HCT116 (cell line): ENCODE results near the gene SH3YL1. TPM values are rescaled to one million over a fixed set of nuclear protein-coding genes. Genes with fewer than 3 reads are reported as not detected.

ENCODE experiments used
- ATAC-seq: fragments of 200-7000 bp; cut with Tn5 transposase; 2 replicates; pipeline ENCODE4 v1.9.1; 2020; ENCODE audit warnings: mild to moderate bottlenecking, moderate library complexity
- BruUV-seq: library from RNA; stranded (reverse); fragments of 400-500 nt; replicated peaks from 2 replicates; lab custom pipeline; 2021; lab: Mats Ljungman, UMichigan
- CTCF ChIA-PET: fragments of 300-600 bp; sonication (Branson Sonifier 250); formaldehyde crosslinking; loops from one replicate; lab custom pipeline; 2021; ENCODE audit warnings: antibody characterized with exemption; lab: Charles Lee
- POLR2A ChIA-PET: fragments of 300-600, 350-600 bp; sonication (Branson Sonifier 250); formaldehyde crosslinking; loops from one replicate; lab custom pipeline; 2021; ENCODE audit warnings: antibody characterized with exemption; lab: Charles Lee
- RAD21 ChIA-PET, 2 experiments: fragments of 300-600 bp; sonication (Branson Sonifier 250); formaldehyde crosslinking; loops; one replicate each; lab custom pipeline; 2023; ENCODE audit warnings: low total read pairs in 2 of 2; ENCODE audit not compliant: uncharacterized antibody in 2 of 2, unreplicated experiment in 2 of 2, low non-redundant PET in 1 of 2; lab: Charles Lee
- DNase-seq: peaks from one replicate; pipeline ENCODE4 v3.0.0-alpha.2; 2010; ENCODE audit warnings: low read depth, low spot score
- H2AFZ ChIP-seq: fragments of 200-600 bp; shearing (Covaris generic), sonication (generic); 2 replicates; pipeline ENCODE4 v1.6.1; 2017; ENCODE audit warnings: low read depth, mixed run types, mixed read lengths, antibody characterized with exemption, low read length; ENCODE audit not compliant: poor library complexity, severe bottlenecking
- H3K27ac ChIP-seq: 2 replicates; pipeline ENCODE4 v1.5.1; 2012; ENCODE audit warnings: low read depth, low read length
- H3K27me3 ChIP-seq: fragments of 200-600 bp; sonication (generic); 2 replicates; pipeline ENCODE4 v1.6.1; 2016; ENCODE audit warnings: mixed run types, low read length, mixed read lengths; ENCODE audit not compliant: insufficient read depth
- H3K36me3 ChIP-seq, 2 experiments: fragments of 200-500 bp in 1 of 2; fragments of 200-600 bp in 1 of 2; sonication (Bioruptor generic) in 1 of 2; sonication (generic) in 1 of 2; 2 replicates each; pipeline versions ENCODE4 v1.5.1 to v1.6.1; 2014 to 2016; ENCODE audit warnings: low read length in 2 of 2, inconsistent platforms in 1 of 2, mixed read lengths in 1 of 2, mixed run types in 1 of 2; ENCODE audit not compliant: insufficient read depth in 2 of 2, control insufficient read depth in 1 of 2
- H3K4me1 ChIP-seq, 2 experiments: fragments of 200-600 bp in 1 of 2; sonication (generic) in 1 of 2; 2 replicates each; pipeline versions ENCODE4 v1.5.1 to v1.6.1; 2012 to 2017; ENCODE audit warnings: low read length in 2 of 2, inconsistent platforms in 1 of 2, mild to moderate bottlenecking in 1 of 2, mixed read lengths in 1 of 2, mixed run types in 1 of 2, moderate library complexity in 1 of 2; ENCODE audit not compliant: insufficient read depth in 2 of 2, control insufficient read depth in 1 of 2
- H3K4me2 ChIP-seq: fragments of 200-600 bp; sonication (generic); 2 replicates; pipeline ENCODE4 v1.6.1; 2017; ENCODE audit warnings: mixed run types, low read length, mixed read lengths
- H3K4me3 ChIP-seq, 2 experiments: fragments of 200-600 bp in 1 of 2; sonication (generic) in 1 of 2; replicated peaks in 1 of 2; 2 replicates each; pipeline ENCODE4 v1.5.1; 2011 to 2016; ENCODE audit warnings: low read length in 2 of 2, control low read depth in 1 of 2, low read depth in 1 of 2, mild to moderate bottlenecking in 1 of 2, mixed read lengths in 1 of 2, mixed run types in 1 of 2
- H3K79me2 ChIP-seq: fragments of 200-600 bp; sonication (generic); 2 replicates; pipeline ENCODE4 v1.6.1; 2017; ENCODE audit warnings: mild to moderate bottlenecking, mixed run types, low read length, moderate library complexity, mixed read lengths; ENCODE audit not compliant: insufficient read depth
- H3K9ac ChIP-seq: fragments of 200-600 bp; sonication (generic); 2 replicates; pipeline ENCODE4 v1.6.1; 2016; ENCODE audit warnings: low read length, mixed read lengths
- H3K9me2 ChIP-seq: fragments of 200-600 bp; sonication (generic), shearing (Covaris generic); 2 replicates; pipeline ENCODE4 v1.6.1; 2017; ENCODE audit warnings: mixed run types, mild to moderate bottlenecking, moderate library complexity; ENCODE audit not compliant: insufficient read depth
- H3K9me3 ChIP-seq, 2 experiments: fragments of 200-500 bp in 1 of 2; fragments of 200-600 bp in 1 of 2; sonication (Bioruptor generic) in 1 of 2; sonication (generic) in 1 of 2; 2 replicates each; pipeline ENCODE4 v1.6.1; 2014 to 2017; ENCODE audit warnings: low read length in 2 of 2, mixed read lengths in 2 of 2, inconsistent platforms in 1 of 2, low read depth in 1 of 2, mild to moderate bottlenecking in 1 of 2, mixed run types in 1 of 2, moderate library complexity in 1 of 2; ENCODE audit not compliant: control insufficient read depth in 1 of 2, insufficient read depth in 1 of 2
- H4K20me1 ChIP-seq: fragments of 200-600 bp; sonication (generic), shearing (Covaris generic); 2 replicates; pipeline ENCODE4 v1.6.1; 2017; ENCODE audit warnings: mixed run types, mild to moderate bottlenecking, moderate library complexity; ENCODE audit not compliant: insufficient read depth
- CEBPB ChIP-seq: IDR thresholded peaks from 2 replicates; pipeline ENCODE4 v1.6.1; 2012; ENCODE audit warnings: low read depth
- CTCF ChIP-seq, 3 experiments: fragments of 200-600 bp in 1 of 3; sonication (generic) in 1 of 3; IDR thresholded peaks in 2 of 3; conservative IDR thresholded peaks in 1 of 3; 2 replicates each; pipeline ENCODE4 v1.5.1; 2012 to 2017; ENCODE audit warnings: low read depth in 2 of 3, low read length in 2 of 3, antibody characterized with exemption in 1 of 3, borderline replicate concordance in 1 of 3, control low read depth in 1 of 3, mild to moderate bottlenecking in 1 of 3, mixed read lengths in 1 of 3, mixed run types in 1 of 3, moderate library complexity in 1 of 3; ENCODE audit not compliant: insufficient read depth in 1 of 3
- ELF1 ChIP-seq: IDR thresholded peaks from 2 replicates; pipeline ENCODE4 v1.6.1; 2012; ENCODE audit warnings: low read depth, borderline replicate concordance
- EZH2phosphoT487 ChIP-seq: fragments of 200-600 bp; IDR thresholded peaks from 2 replicates; pipeline ENCODE4 v1.6.1; 2018; ENCODE audit warnings: antibody characterized with exemption, borderline replicate concordance
- FOSL1 ChIP-seq: IDR thresholded peaks from 2 replicates; pipeline ENCODE4 v1.6.1; 2012; ENCODE audit warnings: low read depth
- JUND ChIP-seq: IDR thresholded peaks from 2 replicates; pipeline ENCODE4 v1.6.1; 2012
- MAX ChIP-seq: IDR thresholded peaks from 2 replicates; pipeline ENCODE4 v1.6.1; 2012
- POLR2A ChIP-seq: IDR thresholded peaks from 2 replicates; pipeline ENCODE4 v1.7.0; 2011; ENCODE audit warnings: borderline replicate concordance; ENCODE audit not compliant: insufficient read depth, insufficient read length; ENCODE audit errors: extremely low read depth
- POLR2AphosphoS5 ChIP-seq: IDR thresholded peaks from 2 replicates; pipeline ENCODE4 v1.6.1; 2011; ENCODE audit warnings: mild to moderate bottlenecking, low read depth, low read length, moderate library complexity
- RAD21 ChIP-seq: IDR thresholded peaks from 2 replicates; pipeline ENCODE4 v1.6.1; 2012; ENCODE audit warnings: low read depth, mild to moderate bottlenecking
- TCF7L2 ChIP-seq: IDR thresholded peaks from 2 replicates; pipeline ENCODE4 v1.7.0; 2011; ENCODE audit warnings: borderline replicate concordance, inconsistent platforms; ENCODE audit not compliant: insufficient read depth, insufficient read length; ENCODE audit errors: extremely low read depth
- ZFX ChIP-seq: fragments of 450-650 bp; IDR thresholded peaks from 2 replicates; pipeline ENCODE4 v1.6.1; 2017
- ZNF274 ChIP-seq: fragments of 200-500 bp; sonication (Bioruptor generic); IDR thresholded peaks from 2 replicates; pipeline ENCODE4 v1.6.1; 2014; ENCODE audit warnings: mild to moderate bottlenecking, low read depth, low read length, inconsistent platforms
- intact Hi-C: fragments of 100-400 bp; cut with micrococcal nuclease; formaldehyde crosslinking; loops from 2 replicates; pipeline ENCODE4 v1.10.0; 2022
- total RNA-seq: library from RNA; stranded (reverse); gene quantifications from one replicate; pipeline ENCODE4 v1.2.1, GENCODE V29; 2021; ENCODE audit not compliant: unreplicated experiment

The SH3YL1 gene
- total RNA-seq, 1 experiment from 2014 or later: 32.8 TPM

- Histone ChIP-seq H3K9ac (no peak overlapping the region), H3K4me2 (no peak overlapping the region), H3K36me3 (peaks cover 8 to 21% of the 10 kb centered on the region in 2 experiments), H3K27ac (no peak overlapping the region), H3K27me3 (no peaks in the 10 kb centered on the region), H3K9me2 (no peaks in the 10 kb centered on the region), H3K79me2 (peaks cover 91% of the 10 kb centered on the region), H3K4me3 (no peak overlapping the region), H4K20me1 (peaks cover 43% of the 10 kb centered on the region; the same call in 1 of the 2 replicates)
- intact Hi-C loops: no loop called here
- BruUV-seq: no TSS peak
- DNase-seq (no peak), ATAC-seq (no peak)
- no peak for TF ChIP-seq ZNF274
- no peak for TF ChIP-seq POLR2A
- no peak for TF ChIP-seq MAX
- no peak for TF ChIP-seq CEBPB
- no peak for TF ChIP-seq CTCF (IDR thresholded peaks at IDR 0.05 in 2 of 3, conservative IDR thresholded peaks at IDR 0.05 in 1 of 3; ENCODE audit: borderline replicate concordance in 1 of 3, insufficient read depth in 1 of 3, low read depth in 2 of 3, low read length in 2 of 3)
- TF ChIP-seq POLR2AphosphoS5: no peak
- TF ChIP-seq ZFX: no peak
- TF ChIP-seq EZH2phosphoT487: no peak
- no peak for TF ChIP-seq RAD21
- no peak for TF ChIP-seq ELF1
- no peak for TF ChIP-seq JUND
- no peak for TF ChIP-seq FOSL1
- TF ChIP-seq TCF7L2: no peak
- TF ChIP-seq, all 23 proteins: peak for 0
- RAD21 ChIA-PET: no interaction called here
- no peaks in the 10 kb centered on the region for H3K9me3 ChIP-seq
- H2AFZ ChIP-seq: no peak overlapping the region
- CTCF ChIA-PET: no interaction called here
- H3K4me1 ChIP-seq: peaks cover 9 to 23% of the 10 kb centered on the region in 2 experiments; a peak in 3 of 4 replicates
- POLR2A ChIA-PET: no interaction called here
Observed at GRCh38 chr2:268323-268722, 4.5 kb upstream of the SH3YL1 start.
